ENCODE measurements around the gene PGPEP1.
"Not testable (repeated sequence)": the region's sequence is repeated elsewhere in the genome, so short reads cannot be mapped to it uniquely, and the experiment has no call there.

The PGPEP1 gene

GRCh38 chr19:18321734-18322102 is 18.7 kb upstream of the PGPEP1 start:
- H3K9ac ChIP-seq: peak overlapping the region; percentile 82 to 98 (median 92)
- peaks cover 62 to 72% (median 70%) of the 10 kb centered on the region in 10 experiments for H3K4me1 ChIP-seq
- peak in 3 of 11 experiments; percentile 52 to 85 (median 69); a peak in 6 of 22 replicates for TF ChIP-seq Cebpa-rat (IDR thresholded peaks at IDR 0.05)
- H3K4me3 ChIP-seq: peak overlapping the region; percentile 68 to 91 (median 84)
- H4K20me1 ChIP-seq: no peaks in the 10 kb centered on the region
- H3K36me3 ChIP-seq: peaks cover 0 to 19% (median 6%) of the 10 kb centered on the region in 11 experiments; a peak in 6 of 22 replicates
- peak overlapping the region; percentile 88 to 100 (median 97) for H3K4me2 ChIP-seq
- H3K27me3 ChIP-seq: no peaks in the 10 kb centered on the region
- H3K27ac ChIP-seq: peak overlapping the region; percentile 62 to 99 (median 96); a peak in 21 of 22 replicates
- no peaks in the 10 kb centered on the region for H3K9me3 ChIP-seq (replicated peaks in 1 of 11)

DNA sequence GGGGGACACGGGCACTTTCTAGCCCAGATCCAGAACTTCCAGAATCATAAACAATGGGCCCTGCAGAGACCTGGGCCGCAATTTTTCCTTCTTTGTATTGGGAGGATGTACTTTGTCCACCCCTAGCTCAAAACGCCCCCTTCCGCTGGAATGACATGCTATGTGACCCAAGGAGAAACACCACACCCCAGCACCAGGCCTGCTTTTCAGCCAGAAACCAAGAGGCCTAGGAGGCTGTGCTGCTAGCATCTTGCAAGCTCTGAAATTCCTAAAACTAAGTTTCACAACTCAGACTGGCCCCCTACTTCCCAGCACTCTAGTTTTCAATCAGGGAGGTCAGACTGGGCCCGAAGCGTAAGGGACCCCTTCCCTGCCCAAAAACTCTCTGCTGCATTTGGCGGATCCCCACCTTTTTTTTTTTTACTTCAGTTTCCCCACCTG is 18.1 kb upstream of the PGPEP1 start:
- H3K27ac ChIP-seq: peak overlapping the region; percentile 62 to 99 (median 96); a peak in 21 of 22 replicates
- peaks cover 0 to 19% (median 6%) of the 10 kb centered on the region in 11 experiments; a peak in 6 of 22 replicates for H3K36me3 ChIP-seq
- H3K9ac ChIP-seq: peak overlapping the region; percentile 82 to 98 (median 92)
- H4K20me1 ChIP-seq: no peaks in the 10 kb centered on the region
- no peaks in the 10 kb centered on the region for H3K27me3 ChIP-seq
- no peaks in the 10 kb centered on the region for H3K9me3 ChIP-seq (replicated peaks in 1 of 11)
- peaks cover 56 to 66% (median 64%) of the 10 kb centered on the region in 10 experiments for H3K4me1 ChIP-seq
- peak overlapping the region; percentile 68 to 91 (median 84) for H3K4me3 ChIP-seq
- TF ChIP-seq Cebpa-rat (IDR thresholded peaks at IDR 0.05): no peak
- H3K4me2 ChIP-seq: peak overlapping the region; percentile 88 to 100 (median 97)

DNA sequence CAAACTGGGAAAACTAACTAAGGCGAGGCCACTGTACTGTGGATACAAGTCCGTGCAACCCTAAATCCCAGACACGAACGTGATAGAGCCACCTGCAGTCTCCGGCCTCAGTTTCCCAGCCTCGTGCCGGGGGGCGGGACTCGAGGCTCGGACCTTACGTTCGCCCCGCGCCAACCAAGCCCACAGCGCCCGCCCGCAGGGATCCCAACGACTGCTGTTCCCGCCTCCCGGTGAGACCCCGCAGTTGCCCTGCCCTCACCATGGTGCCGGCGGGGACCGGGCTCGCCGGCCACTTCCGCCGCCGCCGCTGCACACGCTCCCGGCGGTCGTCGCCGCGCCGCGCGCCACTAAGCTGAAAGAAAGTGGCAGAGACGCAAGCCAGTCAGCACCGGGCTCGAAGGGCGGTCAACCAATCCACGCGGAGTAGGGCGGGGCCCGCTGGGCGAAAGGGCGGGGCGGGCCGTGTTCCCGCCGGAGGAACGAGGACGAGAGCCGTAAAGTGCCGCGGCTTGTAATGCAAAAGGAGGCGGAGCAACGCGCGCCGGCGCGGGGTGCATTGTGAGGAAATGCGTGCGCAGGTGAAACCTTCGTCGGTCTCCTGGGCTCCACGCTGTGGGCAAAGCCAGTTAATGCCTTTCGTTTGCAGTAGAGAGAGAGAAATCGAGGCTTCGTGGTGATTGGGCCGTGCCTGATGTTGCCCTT is 17.5 kb upstream of the PGPEP1 start, which contains the start of gene LSM4:
LSM4 (minus strand) TSS at position 318 of the 702 bp plus-strand sequence; CDS start at position 262, 56 bp downstream.
- peaks cover 50 to 60% (median 58%) of the 10 kb centered on the region in 10 experiments for H3K4me1 ChIP-seq
- peak within 1 kb of the TSS; percentile 62 to 99 (median 96); a peak in 21 of 22 replicates for H3K27ac ChIP-seq
- peak within 1 kb of the TSS; percentile 68 to 91 (median 84) for H3K4me3 ChIP-seq
- no peaks in the 10 kb centered on the region for H3K27me3 ChIP-seq
- H3K9me3 ChIP-seq (replicated peaks in 1 of 11): no peaks in the 10 kb centered on the region
- TF ChIP-seq Cebpa-rat (IDR thresholded peaks at IDR 0.05): no peak
- H4K20me1 ChIP-seq: no peaks in the 10 kb centered on the region
- peak within 1 kb of the TSS; percentile 88 to 100 (median 97) for H3K4me2 ChIP-seq
- peaks cover 0 to 19% (median 6%) of the 10 kb centered on the region in 11 experiments; a peak in 6 of 22 replicates for H3K36me3 ChIP-seq
- H3K9ac ChIP-seq: peak within 1 kb of the TSS; percentile 82 to 98 (median 92)

- H3K4me2 ChIP-seq: peak overlapping the region; percentile 85 to 100 (median 95); a peak in 17 of 22 replicates
- H3K27me3 ChIP-seq; H3K9me3 ChIP-seq (replicated peaks in 1 of 11); H4K20me1 ChIP-seq: not testable (repeated sequence)
- peak overlapping the region in 7 of 11 experiments; percentile 66 to 99 (median 96); a peak in 10 of 22 replicates for H3K27ac ChIP-seq
- H3K9ac ChIP-seq: peak overlapping the region; percentile 82 to 98 (median 92); a peak in 17 of 22 replicates
- H3K4me1 ChIP-seq: peaks cover 46 to 56% (median 53%) of the 10 kb centered on the region in 10 experiments
- H3K36me3 ChIP-seq: peaks cover 0 to 19% (median 6%) of the 10 kb centered on the region in 11 experiments; a peak in 6 of 22 replicates
- H3K4me3 ChIP-seq: 0 out of 20 replicates have a peak overlapping the region, but pooled peaks of 1 of the 10 experiments have one; percentile 87
These were observed 16.0 kb upstream of the PGPEP1 start for GRCh38 chr19:18324373-18324731.

DNA sequence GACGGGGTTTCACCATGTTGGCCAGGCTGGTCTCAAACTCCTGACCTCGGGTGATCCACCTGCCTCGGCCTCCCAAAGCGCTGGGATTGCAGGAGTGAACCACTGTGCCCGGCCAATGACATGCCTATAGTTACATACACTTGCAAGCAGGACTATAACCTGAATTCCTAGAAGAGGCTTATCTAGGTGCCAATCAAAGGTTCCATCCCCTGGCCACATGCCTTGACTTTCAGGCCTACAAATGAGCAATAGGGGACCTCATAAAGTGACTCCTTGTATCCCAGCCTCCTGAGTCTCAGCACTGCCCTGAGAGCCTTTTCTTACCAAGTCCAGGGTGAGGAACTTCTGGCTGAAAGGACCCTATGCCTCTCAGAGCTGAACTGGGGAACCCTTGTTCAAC is 13.6 kb upstream of the PGPEP1 start:
- H3K4me2 ChIP-seq: no peak overlapping the region
- peaks cover 25 to 40% (median 31%) of the 10 kb centered on the region in 10 experiments for H3K4me1 ChIP-seq
- no peaks in the 10 kb centered on the region for H3K36me3 ChIP-seq
- H3K9me3 ChIP-seq (replicated peaks in 1 of 11): no peaks in the 10 kb centered on the region
- H3K27ac ChIP-seq: no peak overlapping the region
- H3K4me3 ChIP-seq: no peak overlapping the region
- TF ChIP-seq Cebpa-rat (IDR thresholded peaks at IDR 0.05): no peak
- H3K9ac ChIP-seq: peak overlapping the region in 1 of 11 experiments; percentile 19; a peak in 2 of 22 replicates
- H3K27me3 ChIP-seq: no peaks in the 10 kb centered on the region; a peak in 1 of 22 replicates
- no peaks in the 10 kb centered on the region for H4K20me1 ChIP-seq

DNA sequence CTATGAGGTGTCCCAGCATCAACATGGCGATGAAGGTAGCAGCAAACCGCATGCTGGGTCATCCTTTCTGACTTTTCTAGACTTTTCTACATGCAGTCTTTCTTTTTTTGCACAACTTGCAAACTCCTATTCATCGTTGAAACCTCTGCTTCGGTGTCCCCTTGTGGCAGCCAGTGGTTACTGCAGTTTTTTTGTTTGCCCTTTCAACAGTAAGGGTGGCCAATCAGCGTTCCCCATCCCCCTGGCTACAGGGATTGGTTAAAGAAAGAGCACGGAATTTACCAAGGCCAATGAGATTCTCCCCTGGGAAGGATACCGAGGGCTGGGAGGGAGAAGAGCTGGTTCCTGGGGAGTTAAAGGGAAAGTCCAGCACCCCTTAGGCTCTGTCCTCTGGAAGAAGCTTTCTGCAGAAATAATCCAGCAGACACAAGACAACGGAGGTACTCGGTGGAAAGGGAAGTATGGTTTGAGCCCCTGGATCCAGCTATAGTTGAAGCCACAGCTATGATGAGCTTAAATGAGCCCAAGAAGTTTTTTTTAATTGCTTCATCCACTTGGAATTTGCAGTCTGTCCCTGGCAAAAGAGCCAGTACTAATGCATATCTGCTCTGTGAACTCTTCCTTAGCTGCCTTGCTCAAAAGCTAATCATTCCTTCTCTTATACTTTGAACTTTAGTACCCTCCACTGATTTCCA is 11.9 kb upstream of the PGPEP1 start:
- H3K27ac ChIP-seq: peak overlapping the region in 9 of 11 experiments; percentile 0 to 58 (median 31); a peak in 8 of 22 replicates

DNA sequence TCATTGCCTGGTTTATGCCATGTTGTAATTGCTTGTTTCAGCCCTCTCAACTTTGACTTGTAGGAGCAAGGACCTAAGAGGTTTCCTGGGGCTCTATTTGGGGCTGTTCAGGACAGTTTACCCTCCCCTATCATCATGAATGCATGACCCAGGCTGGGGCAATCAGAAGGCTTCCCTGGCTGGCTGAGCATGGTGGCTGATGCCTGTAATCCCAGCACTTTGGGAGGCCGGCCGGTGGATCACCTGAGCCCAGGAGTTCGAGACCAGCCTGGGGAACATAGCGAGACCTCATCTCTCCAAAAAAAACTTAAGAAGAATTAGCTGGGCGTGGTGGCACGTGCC is 11.4 kb upstream of the PGPEP1 start:
- peak overlapping the region in 9 of 11 experiments; percentile 38 to 65 (median 54); a peak in 18 of 22 replicates for H3K9ac ChIP-seq
- peaks cover 13 to 28% (median 18%) of the 10 kb centered on the region in 10 experiments for H3K4me1 ChIP-seq

More for the DNA sequence above, 11.9 kb upstream of the PGPEP1 start:
- Histone ChIP-seq H3K4me1 (peaks cover 18 to 33% (median 22%) of the 10 kb centered on the region in 10 experiments), H4K20me1 (no peaks in the 10 kb centered on the region), H3K9ac (peak overlapping the region in 9 of 11 experiments; percentile 38 to 65 (median 54); a peak in 19 of 22 replicates), H3K4me3 (peak overlapping the region in 7 of 10 experiments; percentile 22 to 43 (median 37); a peak in 8 of 20 replicates), H3K4me2 (peak overlapping the region; percentile 57 to 88 (median 80)), H3K9me3 (replicated peaks in 1 of 11) (no peaks in the 10 kb centered on the region), H3K27me3 (no peaks in the 10 kb centered on the region; a peak in 1 of 22 replicates), H3K36me3 (no peaks in the 10 kb centered on the region)
- TF ChIP-seq Cebpa-rat (IDR thresholded peaks at IDR 0.05): no peak

DNA sequence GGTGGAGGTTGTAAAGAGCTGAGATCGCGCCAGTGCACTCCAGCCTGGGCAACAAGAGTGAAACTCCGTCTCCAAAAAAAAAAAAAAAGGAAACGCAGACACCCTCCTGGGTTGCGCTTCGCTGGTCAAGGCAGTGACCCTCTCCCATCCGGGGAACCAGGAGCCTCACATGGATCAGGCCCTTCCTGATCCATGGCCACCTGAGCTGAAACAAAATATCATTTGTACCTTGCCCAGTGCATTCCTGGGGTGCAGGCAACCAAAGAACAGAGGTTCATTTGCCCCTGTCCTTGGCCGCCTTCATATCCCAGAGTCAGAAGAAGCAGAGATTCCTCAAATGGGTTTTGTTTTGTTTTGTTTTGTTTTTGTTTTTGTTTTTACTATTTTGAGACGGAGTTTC is 9.5 kb upstream of the PGPEP1 start:
- Histone ChIP-seq H3K4me1 (peaks cover 11 to 26% (median 17%) of the 10 kb centered on the region in 10 experiments), H3K27me3 (no peaks in the 10 kb centered on the region; a peak in 1 of 22 replicates), H3K36me3 (no peaks in the 10 kb centered on the region), H3K4me3 (no peak overlapping the region), H3K4me2 (0 out of 22 replicates have a peak overlapping the region, but pooled peaks of 1 of the 11 experiments have one; percentile 7), H3K27ac (no peak overlapping the region), H4K20me1 (no peaks in the 10 kb centered on the region), H3K9ac (peak overlapping the region in 1 of 11 experiments; percentile 34; a peak in 1 of 22 replicates), H3K9me3 (replicated peaks in 1 of 11) (no peaks in the 10 kb centered on the region)
- TF ChIP-seq Cebpa-rat (IDR thresholded peaks at IDR 0.05): no peak

More for the DNA sequence above, 11.4 kb upstream of the PGPEP1 start:
- Histone ChIP-seq H4K20me1 (no peaks in the 10 kb centered on the region), H3K4me3 (peak overlapping the region in 6 of 10 experiments; percentile 22 to 43 (median 38); a peak in 7 of 20 replicates), H3K9me3 (replicated peaks in 1 of 11) (no peaks in the 10 kb centered on the region), H3K27ac (peak overlapping the region in 7 of 11 experiments; percentile 0 to 40 (median 31); a peak in 6 of 22 replicates), H3K36me3 (no peaks in the 10 kb centered on the region), H3K4me2 (peak overlapping the region; percentile 57 to 88 (median 80)), H3K27me3 (no peaks in the 10 kb centered on the region; a peak in 1 of 22 replicates)
- no peak for TF ChIP-seq Cebpa-rat (IDR thresholded peaks at IDR 0.05)
